Stimulated activated CD4-positive, alpha-beta T cell treated with anti-CD3 and anti-CD28 coated beads, Interleukin-15, amount 100 ng/mL, for 1 hour (primary cell): Measurements from ENCODE around the gene SLC17A2.
A peak's percentile ranks its signal among the peaks of the same experiment; 100 is the strongest.

Source experiments
- DNase-seq, 2 donors: peaks; one replicate each; pipeline ENCODE4 v3.0.0-alpha.2; 2020; ENCODE audit warnings: low read depth in 1 of 2, low spot score in 1 of 2

Gene SLC17A2, protein sequence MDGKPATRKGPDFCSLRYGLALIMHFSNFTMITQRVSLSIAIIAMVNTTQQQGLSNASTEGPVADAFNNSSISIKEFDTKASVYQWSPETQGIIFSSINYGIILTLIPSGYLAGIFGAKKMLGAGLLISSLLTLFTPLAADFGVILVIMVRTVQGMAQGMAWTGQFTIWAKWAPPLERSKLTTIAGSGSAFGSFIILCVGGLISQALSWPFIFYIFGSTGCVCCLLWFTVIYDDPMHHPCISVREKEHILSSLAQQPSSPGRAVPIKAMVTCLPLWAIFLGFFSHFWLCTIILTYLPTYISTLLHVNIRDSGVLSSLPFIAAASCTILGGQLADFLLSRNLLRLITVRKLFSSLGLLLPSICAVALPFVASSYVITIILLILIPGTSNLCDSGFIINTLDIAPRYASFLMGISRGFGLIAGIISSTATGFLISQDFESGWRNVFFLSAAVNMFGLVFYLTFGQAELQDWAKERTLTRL

DNA sequence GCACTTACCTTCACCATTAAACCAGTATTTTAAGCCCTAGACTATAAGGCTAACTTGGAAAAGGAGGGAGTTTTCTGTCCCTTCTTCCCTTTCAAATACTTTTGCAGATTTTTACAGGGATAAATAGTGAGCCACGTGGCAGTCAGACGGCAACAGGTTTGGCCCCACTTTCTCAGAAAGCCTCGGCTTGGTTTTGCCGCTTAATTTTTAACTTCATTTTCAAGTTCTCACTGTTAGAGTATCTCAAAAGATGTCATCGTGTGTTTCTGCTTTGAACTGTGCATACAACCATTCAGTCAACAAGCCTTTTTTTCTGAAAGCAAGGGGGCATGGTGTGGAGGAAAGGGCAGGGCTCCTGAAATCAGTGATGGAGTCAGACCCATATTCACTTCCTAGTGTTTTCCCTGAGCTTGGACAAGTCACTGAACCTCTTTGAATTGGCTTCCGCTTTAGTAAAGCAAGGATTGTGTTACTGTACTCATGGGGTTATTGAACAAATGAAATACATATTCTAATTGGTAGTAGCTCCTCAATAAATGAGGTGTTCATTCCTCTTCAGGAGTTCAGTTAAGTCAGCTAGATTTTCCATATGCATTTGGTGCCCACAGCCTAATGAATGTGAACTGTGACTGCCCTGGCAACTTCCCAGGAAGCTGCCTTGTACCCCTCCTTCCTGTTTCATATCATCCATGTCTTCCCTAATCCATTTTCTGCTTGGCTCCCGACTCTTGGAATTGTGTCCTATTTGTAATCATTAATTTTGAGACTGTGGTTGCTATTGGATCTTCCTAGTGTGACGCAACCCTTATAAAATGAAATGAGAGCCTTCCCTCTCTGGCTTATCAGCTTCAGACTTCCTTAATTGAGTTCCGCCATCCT lies at the start of gene SLC17A2:
SLC17A2 (minus strand) TSS at position 160 of the 879 bp plus-strand sequence. CDS start 4,895 bp downstream, outside the sequence.
- DNase-seq = no peak

DNA sequence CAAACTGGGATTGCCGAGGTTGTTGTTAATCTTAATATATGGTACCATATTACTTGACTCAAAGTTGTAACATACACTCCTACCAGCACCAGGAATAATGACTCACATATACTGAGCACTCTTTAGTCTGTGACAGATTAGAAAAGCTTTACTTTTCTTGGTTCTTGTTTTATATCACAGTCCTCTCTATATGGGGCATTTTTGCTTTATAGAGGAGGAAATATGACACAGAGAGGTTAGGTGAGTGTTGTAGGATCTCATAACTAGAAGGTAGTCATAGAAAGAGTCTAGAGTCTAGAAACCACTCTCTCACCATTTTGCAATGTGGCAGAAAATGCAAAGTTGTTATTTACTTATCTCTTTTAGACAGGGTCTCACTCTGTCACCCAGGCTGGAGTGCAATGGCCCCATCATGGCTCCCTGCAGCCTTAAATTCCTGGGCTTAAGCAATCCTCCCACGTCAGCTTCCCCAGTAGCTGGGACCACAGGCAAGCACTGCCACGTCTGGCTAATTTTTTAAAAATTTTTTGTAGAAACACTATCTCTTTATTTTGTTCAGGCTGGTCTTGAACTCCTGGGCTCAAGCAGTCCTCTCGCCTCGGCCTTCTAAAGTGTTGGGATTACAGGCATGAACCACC lies 45.6 kb upstream of the SLC17A2 start:
- DNase-seq = no peak

DNA sequence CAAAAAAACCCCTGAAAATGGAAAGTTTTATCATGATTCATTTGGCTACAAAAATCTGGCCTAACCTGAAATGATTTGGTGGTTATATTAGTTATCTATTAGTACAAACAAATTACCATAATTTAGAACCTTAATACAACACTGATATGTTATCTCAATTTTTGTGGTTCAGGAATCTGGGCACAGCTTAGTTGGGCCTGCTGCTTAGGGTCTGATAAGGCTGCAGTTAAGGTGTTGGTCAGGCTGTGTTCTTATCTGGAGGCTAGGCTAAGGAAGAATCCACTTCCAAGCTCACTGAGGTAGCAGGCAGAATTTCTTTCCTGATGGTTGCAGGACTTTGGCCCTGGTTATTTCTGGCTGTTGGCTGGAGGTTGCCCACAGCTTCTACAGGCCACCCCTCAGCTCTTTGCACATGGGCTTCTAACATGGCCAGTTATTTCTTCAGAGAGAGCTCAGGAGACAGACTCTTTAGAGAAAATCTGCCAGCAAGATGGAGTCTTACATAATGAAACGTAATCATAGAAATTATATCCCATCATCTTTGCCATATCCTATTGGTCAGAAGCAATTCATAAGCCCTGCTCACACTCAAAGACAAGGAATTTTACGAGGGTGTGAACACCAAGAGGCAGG lies 43.5 kb upstream of the SLC17A2 start:
- DNase-seq = no peak

DNA sequence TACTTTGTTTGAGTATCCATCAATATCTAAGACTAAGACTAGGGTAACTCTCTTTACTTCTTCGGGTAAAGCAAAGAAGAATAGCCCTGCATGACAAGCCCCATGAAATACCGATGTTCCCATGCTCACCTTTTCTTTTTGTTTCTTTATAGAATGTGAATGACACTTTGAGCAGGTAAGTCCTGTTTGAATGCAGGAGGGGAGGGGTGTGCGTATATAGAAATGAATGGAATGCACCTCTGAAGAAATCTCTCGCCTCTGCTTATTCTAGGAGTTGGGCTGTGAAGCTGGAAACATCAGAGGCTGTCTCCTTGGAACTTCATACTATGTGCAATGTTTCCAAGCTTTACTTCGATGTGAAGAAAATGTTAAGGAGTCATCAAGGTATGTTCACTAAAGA lies 42.4 kb upstream of the SLC17A2 start:
- no peak for DNase-seq

DNA sequence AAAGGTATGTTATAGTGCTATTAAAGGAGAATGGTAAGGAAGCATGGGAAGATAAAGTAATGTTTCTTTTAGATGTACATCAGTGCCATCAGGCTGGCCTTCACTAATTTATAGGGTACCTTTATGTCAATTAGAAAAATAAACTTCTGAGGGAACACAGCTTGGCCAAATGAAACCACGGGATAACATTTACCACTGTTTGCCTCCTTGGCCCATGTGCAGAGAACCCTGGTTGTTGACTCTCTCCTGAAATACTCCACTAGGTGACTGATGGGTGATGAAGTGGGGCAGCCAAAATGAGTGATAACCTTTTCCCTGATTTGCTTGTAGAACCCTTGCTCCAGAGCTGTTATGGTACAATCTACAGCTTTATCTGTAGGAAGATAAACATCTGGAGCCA lies 41.6 kb upstream of the SLC17A2 start:
- no peak for DNase-seq

DNA sequence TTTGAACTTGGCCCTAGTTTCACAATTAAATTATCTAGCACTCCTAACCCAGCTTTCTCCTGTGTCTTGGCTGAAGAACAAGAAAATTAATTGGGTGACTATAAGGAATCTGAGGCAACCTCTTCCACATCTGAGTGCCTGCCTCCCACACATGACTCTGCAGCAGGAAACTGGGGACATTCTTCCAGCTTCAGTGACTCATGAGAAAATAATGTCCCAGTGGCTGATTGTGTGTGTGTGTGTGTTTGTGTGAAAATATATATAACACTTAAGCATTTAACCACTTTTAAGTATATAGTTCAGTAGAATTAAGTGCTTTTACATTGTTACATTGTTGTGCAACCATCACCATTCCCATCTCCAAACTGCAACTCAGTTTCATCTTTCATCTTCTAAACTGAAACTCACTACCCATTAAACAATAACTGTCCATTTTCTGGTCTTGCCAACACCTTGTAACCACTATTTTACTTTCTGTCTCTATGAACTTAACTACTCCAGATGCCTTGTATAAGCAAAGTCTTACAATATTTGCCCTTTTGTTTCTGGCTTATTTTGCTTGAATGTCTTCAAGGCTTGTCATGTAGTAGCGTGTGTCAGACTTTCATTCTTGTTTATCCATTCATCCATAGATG lies 40.8 kb upstream of the SLC17A2 start:
- no peak for DNase-seq

DNA sequence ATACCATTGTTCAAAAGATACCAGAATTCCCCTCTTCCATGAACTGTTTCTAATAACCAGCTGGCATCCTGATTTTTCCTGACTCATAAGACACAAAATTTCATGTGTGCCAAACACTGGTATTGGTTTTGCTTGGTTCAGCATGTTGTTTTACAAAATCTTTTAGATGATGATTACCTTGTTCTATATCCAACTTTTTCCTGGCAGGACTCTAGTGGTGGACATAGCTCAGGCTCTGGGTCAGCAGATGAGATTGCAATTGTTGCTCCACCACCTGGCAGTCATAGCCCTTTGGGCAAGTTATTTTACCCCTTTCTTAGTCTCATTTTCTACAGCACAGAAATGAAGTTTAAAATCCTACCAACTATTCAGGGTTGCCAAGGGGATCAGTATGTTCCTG lies 38.3 kb upstream of the SLC17A2 start:
- no peak for DNase-seq

DNA sequence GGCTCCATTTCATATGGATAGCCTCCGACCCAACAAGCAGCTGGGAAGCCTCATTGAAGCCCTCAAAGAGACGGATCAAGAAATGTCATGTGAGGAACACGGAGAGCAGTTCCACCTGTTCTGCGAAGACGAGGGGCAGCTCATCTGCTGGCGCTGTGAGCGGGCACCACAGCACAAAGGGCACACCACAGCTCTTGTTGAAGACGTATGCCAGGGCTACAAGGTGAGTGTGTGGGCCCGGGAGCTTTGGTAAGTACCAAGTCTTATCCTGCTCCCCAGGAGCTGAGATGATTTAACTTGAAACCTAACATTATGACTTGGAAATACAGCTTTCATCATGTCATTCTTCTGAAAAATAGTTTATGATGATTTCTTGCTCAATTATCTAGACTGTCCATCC lies 36.2 kb upstream of the SLC17A2 start:
- no peak for DNase-seq

DNA sequence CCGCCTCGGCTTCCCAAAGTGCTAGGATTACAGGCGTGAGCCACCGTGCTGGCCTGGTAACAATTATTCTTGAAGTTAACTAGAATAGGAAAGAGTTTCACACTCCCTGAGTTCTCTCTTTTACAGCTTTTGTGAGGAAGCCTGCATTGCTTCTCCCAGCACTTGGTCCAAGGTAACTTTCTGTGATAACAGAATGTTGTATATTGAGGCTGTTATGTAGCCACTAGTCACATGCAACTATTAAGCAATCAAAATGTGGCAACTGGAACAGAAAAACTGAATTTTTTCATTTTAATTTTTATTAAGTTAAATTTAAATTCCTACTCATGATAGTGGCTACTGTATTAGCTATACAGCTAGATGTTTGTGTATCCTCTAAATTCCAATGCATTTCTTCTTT lies 34.6 kb upstream of the SLC17A2 start:
- DNase-seq = no peak

DNA sequence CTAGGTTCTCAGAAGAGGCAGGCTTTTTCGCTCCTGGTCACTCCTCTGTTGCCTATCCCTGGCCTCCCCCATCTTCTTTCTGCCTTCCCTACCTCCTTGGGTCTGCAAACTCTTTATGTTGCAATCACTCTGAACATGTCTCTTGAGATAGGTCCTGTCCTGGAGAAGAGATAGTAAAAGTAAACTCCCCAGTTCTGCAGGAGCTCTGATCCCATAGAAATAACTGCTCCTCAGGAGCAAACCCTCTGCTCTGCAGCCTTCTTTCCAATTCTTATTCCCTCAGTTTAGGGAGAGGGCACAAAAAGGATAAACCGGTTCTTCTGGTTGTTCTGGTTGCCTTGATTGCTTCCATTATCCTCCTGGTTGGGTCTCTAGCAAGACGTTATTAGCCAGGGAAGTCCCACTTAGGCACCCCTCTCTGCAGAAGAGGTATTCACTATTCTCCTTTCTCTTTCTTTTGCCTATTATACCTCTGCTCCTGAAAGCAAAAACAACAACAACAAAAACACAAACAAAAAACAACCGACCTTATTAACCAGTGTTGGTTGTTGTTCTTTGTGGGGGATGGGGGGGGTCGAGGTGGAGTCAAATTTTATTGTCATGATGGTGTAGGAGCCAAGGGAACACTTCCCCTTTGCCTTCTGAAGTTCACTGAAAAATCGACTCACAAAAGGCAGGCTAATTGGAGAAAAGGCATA lies 33.1 kb upstream of the SLC17A2 start:
- DNase-seq = no peak

DNA sequence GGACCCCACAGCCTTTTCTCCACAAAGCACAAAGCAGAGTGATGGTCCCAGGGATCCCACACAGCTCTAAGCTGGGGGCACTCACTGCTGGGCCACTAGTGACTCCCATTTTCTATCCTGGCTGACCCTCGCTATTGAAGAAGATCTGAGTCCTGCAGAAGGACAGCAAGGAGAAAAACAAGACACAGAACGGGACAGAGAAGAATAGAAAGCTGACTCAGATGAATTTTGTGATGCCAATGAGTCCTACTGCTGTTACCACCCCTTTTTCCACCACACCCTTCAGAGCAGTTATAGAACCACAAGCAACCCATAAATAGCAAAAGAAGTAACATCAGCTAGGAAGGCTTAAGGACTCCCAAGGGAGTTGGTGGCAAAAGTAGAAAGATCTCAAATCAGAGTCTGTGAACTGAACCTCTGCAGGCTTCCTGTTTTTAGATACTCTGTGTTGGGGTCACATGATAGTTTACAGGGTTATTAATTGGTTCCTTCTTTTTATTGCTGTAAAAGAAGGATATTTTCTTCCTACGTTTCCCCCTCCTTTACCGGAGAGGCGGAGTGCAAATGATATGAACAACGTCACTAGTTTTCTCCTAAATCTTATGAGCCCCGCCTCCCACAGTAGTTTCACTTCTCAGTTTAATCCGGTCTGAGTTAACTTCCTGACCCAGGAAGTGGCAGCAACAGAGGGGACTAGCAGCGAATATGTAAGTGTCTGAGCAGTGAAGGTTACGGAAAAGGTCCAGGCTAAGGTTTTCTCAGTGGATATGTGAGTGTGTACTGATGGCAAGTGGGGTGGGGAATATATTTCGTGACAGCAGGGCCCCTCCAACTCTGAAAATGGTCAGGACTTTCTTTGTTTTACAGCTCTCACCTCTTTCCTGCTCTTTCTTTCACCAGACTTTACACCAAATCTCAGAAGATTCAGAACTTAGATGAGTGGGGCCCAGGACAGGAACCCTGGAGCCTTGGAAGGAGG lies 31.9 kb upstream of the SLC17A2 start, which contains the start of gene TRIM38:
TRIM38 (plus strand) TSS at position 654 of the 979 bp plus-strand sequence. CDS start 3,721 bp downstream, outside the sequence.
- DNase-seq = peak in 1 of 2 donors; percentile 54

DNA sequence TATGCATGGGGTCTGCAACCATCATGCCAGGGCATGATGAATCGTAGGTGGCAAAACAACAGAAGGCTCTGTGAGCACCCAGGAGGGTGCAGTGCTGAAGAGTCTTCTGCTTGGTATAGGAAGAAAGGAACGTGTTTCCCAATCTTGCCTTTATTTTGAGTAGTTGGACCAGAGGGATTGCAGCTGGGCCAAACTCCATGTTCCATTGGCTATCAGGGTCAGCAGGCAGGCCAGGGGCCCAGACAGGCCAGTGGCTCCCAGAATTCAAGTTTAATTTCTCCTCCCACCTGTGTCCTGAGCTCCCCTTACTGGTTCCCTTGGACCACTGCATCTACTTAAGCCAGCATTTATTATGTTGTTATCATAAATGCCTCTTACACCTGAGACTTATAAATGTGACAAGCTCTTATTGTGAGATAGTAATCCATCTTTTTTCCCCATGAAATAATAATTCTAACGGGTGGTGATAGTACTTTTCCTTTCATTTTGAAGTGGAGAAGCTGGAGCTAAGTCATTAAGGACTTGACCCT lies 31.2 kb upstream of the SLC17A2 start:
- DNase-seq = no peak

DNA sequence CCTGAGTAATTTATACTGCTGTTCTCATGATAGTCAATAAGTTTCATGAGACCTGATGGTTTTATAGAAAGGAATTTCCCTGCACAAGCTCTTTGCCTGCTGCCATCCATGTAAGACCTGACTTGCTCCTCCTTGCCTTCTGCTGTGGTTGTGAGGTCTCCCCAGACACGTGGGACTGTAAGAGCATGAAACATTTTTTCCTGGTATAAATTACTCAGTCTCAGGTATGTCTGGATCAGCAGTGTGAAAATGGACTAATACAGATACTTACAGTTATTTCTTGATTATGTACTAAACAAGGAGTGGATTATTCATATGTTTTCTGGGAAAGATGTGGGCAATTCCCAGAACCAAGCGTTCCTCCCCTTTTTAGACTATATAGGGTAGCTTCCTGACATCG lies 30.2 kb upstream of the SLC17A2 start:
- DNase-seq = no peak

DNA sequence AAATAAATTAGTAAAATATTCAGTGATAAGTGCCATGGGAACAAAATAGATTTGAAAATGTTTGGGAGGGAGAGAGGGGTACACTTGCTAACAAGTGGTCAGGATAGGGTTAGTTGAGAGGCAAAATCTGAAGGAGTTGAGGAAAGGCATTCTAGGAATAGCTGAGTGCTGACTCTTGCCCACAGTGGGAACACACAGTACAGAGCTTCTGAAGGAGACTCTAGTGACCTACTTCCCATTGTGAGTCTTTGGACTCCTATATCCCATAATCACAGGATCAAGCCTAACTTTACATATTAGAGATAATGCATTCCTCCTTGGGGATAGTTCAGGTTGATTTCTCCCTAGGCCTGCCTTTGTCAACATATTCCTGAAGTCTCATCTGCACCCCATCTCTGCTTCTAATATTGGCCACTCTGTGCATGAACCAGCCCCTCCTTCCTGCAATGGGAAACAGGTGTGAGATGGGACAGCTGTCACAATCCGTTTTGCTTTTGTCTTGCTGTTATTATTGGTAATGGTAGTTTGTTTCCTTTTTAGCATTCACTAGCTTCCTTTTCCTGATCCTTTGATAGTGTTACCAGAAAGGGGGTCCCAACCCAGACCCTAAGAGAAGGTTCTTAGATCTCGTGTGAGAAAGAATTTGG lies 29.5 kb upstream of the SLC17A2 start:
- DNase-seq = no peak

DNA sequence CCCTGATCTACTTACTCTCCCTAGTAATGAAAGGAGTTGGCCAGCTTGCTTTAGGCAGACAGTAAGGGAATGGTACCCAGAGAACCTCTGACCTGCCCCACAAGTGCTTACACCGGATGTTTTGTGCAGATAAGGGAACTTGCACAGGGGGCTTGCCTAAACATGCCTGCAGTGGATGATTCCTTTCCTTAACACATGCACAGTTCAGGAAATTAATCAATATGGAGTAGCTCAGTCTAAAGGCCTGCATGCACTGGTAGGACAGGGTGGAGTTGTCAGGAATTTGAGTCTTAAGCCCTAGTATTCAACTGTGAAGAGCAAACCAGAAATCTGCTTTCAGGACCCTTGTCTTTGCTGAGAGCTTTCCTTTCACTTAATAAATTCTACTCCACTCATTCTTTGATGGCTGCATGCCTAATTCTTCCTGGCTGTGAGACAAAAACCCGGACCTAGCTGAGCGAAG lies 28.2 kb upstream of the SLC17A2 start:
- DNase-seq = no peak

DNA sequence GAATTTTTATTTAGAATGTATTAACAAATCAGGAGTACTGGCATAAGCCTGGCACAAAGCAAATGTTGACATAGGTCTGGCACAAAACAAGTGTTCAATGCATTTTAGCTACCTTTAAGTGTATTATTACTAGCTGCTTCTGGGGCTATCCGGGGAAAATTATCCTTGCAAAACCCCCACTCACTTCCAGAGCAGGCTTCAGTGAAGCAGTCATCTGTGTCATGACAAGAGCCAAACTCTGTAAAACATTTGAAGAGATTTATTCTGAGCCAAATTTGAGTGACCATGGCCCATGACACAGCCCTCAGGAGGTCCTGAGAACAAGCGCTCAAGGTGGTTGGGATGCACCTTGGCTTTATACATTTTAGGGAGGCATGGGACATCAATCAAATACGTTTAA lies 25.7 kb upstream of the SLC17A2 start:
- no peak for DNase-seq

DNA sequence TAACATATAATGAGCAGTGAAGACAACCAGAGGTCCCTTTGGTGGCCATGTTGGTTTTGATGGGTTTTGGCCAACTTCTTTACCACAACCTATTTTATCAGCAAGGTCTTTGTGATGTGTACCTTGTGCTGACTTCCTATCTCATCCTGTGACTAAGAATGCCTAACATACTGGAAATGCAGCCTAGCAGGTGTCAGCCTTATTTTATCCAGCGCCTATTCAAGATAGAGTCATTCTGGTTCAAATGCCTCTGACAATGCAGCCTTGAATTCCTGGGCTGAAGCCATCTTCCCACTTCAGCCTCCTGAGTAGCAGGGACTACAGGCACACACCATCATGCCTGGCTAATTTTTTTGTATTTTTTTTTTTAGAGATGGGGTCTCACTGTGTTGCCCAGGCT lies 24.3 kb upstream of the SLC17A2 start:
- no peak for DNase-seq

DNA sequence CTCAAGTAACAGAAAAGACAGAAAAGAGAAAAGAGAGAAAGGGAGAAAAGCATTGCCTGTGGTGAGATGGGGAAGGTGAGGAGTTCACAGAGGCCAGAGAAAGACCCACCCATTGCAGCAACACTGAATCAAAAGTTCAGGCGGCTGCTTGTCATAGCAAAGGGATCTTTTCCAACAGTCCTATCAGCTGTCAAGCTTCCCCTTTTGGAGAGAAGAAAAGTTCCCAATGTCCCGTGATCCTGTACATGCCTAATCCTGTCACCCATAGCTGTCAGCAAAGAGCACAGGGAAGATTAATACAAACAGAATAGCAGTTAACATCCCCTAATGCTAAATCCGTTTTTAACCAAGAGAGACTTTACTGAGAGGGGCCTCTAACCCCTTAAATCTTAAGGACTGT lies 23.2 kb upstream of the SLC17A2 start:
- no peak for DNase-seq
